Mucosa of rectum (tissue), 2 donors: Measurements from ENCODE around the gene UQCRHL.

Experiments used
- H3K27ac ChIP-seq, 2 donors: one replicate each; pipeline ENCODE4 v1.7.0; 2013; ENCODE audit warnings: inconsistent platforms in 2 of 2, low read depth in 2 of 2, low read length in 2 of 2
- H3K27me3 ChIP-seq, 2 donors: one replicate each; pipeline ENCODE4 v1.7.0; 2013; ENCODE audit warnings: low read length in 2 of 2; ENCODE audit not compliant: control insufficient read depth in 2 of 2, insufficient read depth in 2 of 2
- H3K36me3 ChIP-seq, 2 donors: one replicate each; pipeline ENCODE4 v1.7.0; 2013; ENCODE audit warnings: low read length in 2 of 2; ENCODE audit not compliant: control insufficient read depth in 2 of 2, insufficient read depth in 2 of 2
- H3K4me1 ChIP-seq, 2 donors: one replicate each; pipeline ENCODE4 v1.7.0; 2013; ENCODE audit warnings: low read length in 2 of 2, mild to moderate bottlenecking in 1 of 2; ENCODE audit not compliant: control insufficient read depth in 2 of 2, insufficient read depth in 2 of 2
- H3K4me3 ChIP-seq, 2 donors: one replicate each; pipeline ENCODE4 v1.7.0; 2013; ENCODE audit warnings: low read length in 2 of 2
- H3K9ac ChIP-seq, 2 donors: one replicate each; pipeline ENCODE4 v1.7.0; 2013; ENCODE audit warnings: low read length in 2 of 2, low read depth in 1 of 2, mild to moderate bottlenecking in 1 of 2
- H3K9me3 ChIP-seq, 2 donors: one replicate each; pipeline ENCODE4 v1.7.0; 2013; ENCODE audit warnings: low read length in 2 of 2; ENCODE audit not compliant: control insufficient read depth in 2 of 2
- donor health status: healthy.
- donor health status: Normal muscosa, but diverticular disease.

UQCRHL gene

DNA sequence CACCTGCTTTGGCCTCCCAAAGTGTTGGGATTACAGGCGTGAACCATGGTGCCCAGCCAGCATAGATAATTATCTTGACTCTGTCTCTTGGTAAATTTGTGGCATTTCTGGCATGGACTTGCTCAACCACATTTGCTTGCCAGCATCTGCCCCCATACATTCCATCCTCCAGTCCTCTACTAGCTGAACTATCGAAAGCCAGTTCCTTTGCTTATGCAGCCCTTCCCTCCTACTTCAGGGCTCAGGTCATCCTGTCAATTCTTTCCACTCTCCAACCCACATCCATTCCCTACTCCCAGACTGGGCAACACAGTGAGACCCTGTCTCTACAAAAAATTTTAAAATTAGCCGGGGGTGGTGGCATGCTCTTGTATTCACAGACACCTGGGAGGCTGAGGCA lies 13.0 kb upstream of the UQCRHL start:
- H3K27ac ChIP-seq = no peak overlapping the region
- no peaks in the 10 kb centered on the region for H3K27me3 ChIP-seq
- H3K36me3 ChIP-seq = no peaks in the 10 kb centered on the region
- H3K4me1 ChIP-seq = no peaks in the 10 kb centered on the region
- H3K4me3 ChIP-seq = no peak overlapping the region
- no peak overlapping the region for H3K9ac ChIP-seq
- H3K9me3 ChIP-seq = no peaks in the 10 kb centered on the region

DNA sequence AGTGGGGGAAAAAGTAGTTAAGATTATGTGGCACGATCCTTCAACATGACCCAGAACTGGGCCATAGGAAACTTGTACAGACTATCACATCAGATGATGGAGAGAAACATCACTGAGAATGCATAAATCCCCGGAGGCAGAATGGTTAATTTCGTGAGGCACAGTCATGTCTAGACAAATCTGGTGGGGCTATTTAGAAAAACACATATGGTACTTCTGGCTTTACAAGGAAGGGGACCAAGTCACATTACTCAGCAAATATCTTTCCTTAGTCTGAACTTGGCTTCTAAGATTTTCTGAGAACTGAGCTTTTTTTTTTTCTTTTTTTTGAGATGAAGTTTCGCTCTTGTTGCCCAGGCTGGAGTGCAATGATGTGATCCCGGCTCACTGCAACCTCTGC lies 9.2 kb upstream of the UQCRHL start:
- Histone ChIP-seq H3K9me3 (no peaks in the 10 kb centered on the region), H3K4me1 (no peaks in the 10 kb centered on the region), H3K27me3 (no peaks in the 10 kb centered on the region), H3K4me3 (no peak overlapping the region), H3K36me3 (no peaks in the 10 kb centered on the region), H3K9ac (no peak overlapping the region), H3K27ac (no peak overlapping the region)

DNA sequence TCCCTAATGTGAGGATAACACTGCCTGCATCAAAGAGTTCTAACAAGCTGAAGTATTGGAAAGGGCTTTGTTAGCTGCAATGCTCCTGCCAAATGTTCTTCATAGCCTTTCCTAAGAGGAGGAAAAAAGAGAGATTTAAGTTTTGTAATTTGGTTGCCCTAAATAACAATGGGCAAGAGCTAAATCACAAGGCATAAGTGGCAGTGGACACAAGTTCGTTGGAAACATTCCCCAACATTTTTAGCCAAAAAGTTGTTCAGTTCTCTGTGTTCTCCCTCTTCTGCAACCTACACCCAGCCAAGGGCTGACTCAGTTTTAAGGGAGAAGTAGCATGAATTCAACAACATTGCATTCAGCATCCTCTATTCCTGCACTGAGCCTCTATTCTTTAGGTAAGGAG lies 2.6 kb upstream of the UQCRHL start:
- H3K36me3 ChIP-seq = no peaks in the 10 kb centered on the region
- H3K27me3 ChIP-seq = no peaks in the 10 kb centered on the region
- no peak overlapping the region for H3K27ac ChIP-seq
- H3K9ac ChIP-seq = no peak overlapping the region
- H3K9me3 ChIP-seq = no peaks in the 10 kb centered on the region
- H3K4me1 ChIP-seq = no peaks in the 10 kb centered on the region
- no peak overlapping the region for H3K4me3 ChIP-seq

DNA sequence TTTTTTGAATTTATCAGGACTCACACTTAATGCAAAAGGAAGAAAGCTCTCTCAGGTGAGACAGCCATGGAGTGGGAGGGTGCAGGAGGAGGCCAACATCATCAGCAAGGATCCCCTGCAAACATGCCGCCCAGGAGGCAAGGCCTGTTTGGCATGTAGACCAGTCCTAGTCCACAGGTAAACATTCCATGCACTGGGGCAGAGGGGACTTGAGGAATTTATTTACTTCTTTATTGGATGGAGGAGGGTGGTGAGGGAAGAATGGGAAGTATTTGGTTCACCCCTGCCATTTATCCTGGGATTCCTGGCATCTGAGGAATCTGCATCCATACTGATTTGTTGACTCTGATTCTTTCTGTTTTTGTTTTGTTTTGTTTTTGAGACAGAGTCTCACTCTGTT lies 1.5 kb upstream of the UQCRHL start:
- Histone ChIP-seq H3K9me3 (no peaks in the 10 kb centered on the region), H3K36me3 (no peaks in the 10 kb centered on the region), H3K27ac (no peak overlapping the region), H3K4me1 (no peaks in the 10 kb centered on the region), H3K9ac (no peak overlapping the region), H3K4me3 (no peak overlapping the region), H3K27me3 (no peaks in the 10 kb centered on the region)

DNA sequence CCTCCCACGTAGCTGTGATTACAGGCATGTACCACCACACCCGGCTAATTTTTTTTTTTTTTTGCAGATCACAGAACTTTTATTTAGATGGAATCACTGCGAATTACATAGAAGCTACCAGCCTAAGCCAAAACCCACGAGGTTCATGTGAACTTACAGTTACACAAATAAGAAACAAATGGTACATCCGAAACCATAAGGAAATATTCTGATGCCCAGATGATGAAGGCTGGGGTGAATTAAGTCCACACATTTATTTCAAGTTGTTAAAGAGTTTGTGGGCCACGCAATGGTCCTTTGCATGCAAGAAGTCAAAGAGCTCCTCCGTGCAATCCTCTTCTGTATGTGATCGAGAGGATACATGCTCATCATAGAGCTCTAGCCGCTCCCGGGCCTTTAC lies 328 bp downstream of the UQCRHL start:
- Histone ChIP-seq H3K9me3 (no peaks in the 10 kb centered on the region), H3K36me3 (no peaks in the 10 kb centered on the region), H3K4me1 (no peaks in the 10 kb centered on the region), H3K27me3 (no peaks in the 10 kb centered on the region), H3K27ac (no peak overlapping the region), H3K4me3 (no peak overlapping the region), H3K9ac (no peak overlapping the region)

DNA sequence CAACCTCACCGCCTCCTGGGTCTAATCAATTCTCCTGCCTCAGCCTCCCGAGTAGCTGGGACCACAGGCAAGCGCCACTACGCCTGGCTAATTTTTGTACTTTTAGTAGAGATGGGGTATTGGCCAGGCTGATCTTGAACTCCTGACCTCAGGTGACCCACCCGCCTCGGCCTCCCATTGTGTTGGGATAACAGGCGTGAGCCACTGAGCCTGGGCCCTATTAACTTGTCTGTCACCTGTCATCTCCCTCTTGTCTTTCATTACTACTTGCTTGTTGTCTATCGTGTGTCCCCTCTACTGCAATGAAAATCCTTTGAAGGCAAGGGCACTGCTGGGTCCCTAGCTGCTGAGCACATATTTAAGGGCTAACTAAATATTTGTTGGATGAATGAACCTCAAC lies 3.4 kb downstream of the UQCRHL start:
- no peak overlapping the region for H3K4me3 ChIP-seq
- H3K4me1 ChIP-seq = peaks cover 21% of the 10 kb centered on the region in 2 donors
- no peaks in the 10 kb centered on the region for H3K36me3 ChIP-seq
- H3K27ac ChIP-seq = no peak overlapping the region
- H3K9me3 ChIP-seq = no peaks in the 10 kb centered on the region
- H3K9ac ChIP-seq = no peak overlapping the region
- no peaks in the 10 kb centered on the region for H3K27me3 ChIP-seq

DNA sequence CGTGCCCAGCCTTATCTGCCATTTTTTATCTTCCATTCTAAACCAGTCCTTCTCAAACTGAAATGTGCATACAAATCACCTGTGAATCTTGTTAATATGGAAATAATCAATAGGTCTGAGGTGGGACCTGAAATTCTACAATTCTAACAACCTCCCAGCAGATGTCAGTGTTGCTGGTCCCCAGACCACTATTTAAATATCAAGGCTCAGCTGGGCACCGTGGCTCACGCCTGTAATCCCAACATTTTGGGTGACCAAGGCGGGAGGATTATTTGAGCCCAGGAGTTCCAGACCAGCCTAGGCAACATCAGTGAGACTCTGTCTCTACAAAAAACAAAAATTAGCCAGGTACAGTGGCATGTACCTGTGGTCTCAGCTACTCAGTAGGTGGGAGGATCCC lies 4.1 kb downstream of the UQCRHL start:
- H3K36me3 ChIP-seq = no peaks in the 10 kb centered on the region
- H3K9me3 ChIP-seq = no peaks in the 10 kb centered on the region
- no peak overlapping the region for H3K9ac ChIP-seq
- no peak overlapping the region for H3K4me3 ChIP-seq
- no peaks in the 10 kb centered on the region for H3K27me3 ChIP-seq
- no peak overlapping the region for H3K27ac ChIP-seq
- peaks cover 21 to 24% of the 10 kb centered on the region in 2 donors for H3K4me1 ChIP-seq

DNA sequence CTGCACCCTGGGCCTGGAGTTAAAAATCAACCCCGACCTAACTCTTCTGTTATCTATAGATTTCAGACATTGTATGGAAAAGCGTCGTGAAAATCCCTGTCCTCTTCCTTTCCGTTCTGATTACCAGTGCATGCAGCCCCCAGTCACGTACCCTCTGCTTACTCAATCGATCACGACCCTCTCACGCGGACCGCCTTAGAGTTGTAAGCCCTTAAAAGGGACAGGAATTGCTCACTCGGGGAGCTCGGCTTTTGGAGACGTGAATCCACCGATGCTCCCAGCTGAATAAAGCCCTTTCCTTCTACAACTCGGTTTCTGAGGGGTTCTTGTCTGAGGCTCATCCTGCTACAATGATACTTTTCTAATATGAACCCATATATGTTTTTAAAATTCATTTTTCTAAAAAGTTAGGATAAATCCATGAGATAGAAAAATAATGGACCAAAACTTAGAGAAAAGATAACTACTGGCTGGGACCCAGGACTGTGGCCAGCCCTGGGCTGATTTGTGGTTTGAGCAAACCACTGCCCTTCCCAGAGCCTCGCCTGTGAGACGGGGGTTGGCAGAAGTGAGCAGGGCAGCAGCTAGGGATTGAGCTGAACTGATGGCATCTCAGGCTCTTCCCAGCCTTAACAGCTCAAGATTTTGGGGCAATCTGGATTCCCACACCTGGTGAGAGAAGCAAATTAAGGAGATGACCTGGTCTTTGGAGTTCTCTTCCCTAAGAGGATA lies 5.0 kb downstream of the UQCRHL start:
- H3K9me3 ChIP-seq = no peaks in the 10 kb centered on the region
- H3K36me3 ChIP-seq = no peaks in the 10 kb centered on the region
- no peak overlapping the region for H3K9ac ChIP-seq
- no peak overlapping the region for H3K27ac ChIP-seq
- H3K27me3 ChIP-seq = no peaks in the 10 kb centered on the region
- H3K4me3 ChIP-seq = no peak overlapping the region
- peaks cover 26 to 29% of the 10 kb centered on the region in 2 donors for H3K4me1 ChIP-seq

DNA sequence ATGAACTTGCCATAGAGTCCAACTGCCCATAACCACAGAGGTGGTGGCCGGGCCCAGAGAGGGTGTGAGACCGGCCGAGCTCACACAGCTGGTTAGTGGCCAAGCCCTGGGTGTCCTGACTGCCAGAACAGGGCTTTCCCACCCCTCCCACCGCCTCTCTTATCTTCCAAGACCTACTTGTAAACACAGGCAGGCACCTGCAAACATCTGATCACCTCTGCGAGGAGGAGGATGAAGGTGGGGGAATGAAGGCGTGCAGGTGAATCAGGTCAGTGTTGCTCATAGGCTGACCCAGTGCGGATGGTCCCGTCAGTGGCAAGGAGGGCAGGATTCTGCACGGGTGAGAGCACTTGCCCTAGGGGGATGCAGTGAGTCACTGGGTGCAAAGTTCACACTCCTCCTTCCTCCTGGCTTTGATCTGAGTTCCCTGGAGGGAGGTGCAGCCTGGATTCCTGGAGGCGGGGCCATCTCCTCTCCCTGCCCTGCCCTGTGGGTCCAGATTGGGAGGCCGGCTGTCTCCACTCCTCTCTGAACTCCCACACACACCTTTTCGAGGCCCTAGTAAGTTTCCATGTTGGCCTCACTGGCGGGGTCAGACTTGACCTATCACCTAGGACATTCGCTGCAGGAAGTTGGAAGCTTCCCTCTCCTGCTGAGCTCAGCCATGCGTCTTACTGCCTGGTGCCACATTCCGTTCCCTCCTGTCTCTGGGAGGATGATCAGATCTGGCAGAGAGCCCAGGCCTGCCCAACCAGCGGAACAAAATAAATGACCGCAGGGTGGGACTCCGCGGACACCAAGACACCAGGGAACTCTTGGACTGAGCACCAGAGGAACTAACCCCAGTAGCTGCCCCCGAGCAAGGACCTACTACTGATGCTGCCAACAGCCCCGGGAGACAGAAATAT lies 7.3 kb downstream of the UQCRHL start:
- no peaks in the 10 kb centered on the region for H3K9me3 ChIP-seq
- peak overlapping the region; percentile 49 to 52 for H3K9ac ChIP-seq
- peaks cover 31 to 46% of the 10 kb centered on the region in 2 donors for H3K4me1 ChIP-seq
- peak overlapping the region; percentile 35 to 61 for H3K4me3 ChIP-seq
- no peaks in the 10 kb centered on the region for H3K27me3 ChIP-seq
- no peaks in the 10 kb centered on the region for H3K36me3 ChIP-seq
- H3K27ac ChIP-seq = peak overlapping the region; percentile 81 to 82
